Retinal pigment epithelial cell (primary cell): ENCODE measurements around the gene PPP2R3B.

Experiments used
- DNase-seq: peaks from one replicate; pipeline ENCODE4 v3.0.0-alpha.2; 2010; ENCODE audit warnings: low read depth
- H3K4me3 ChIP-seq: 2 replicates; pipeline ENCODE4 v1.5.1; 2011; ENCODE audit warnings: mild to moderate bottlenecking, low read length, control low read depth, moderate library complexity
- TF ChIP-seq, protein P1 (sequence below): conservative IDR thresholded peaks from 2 replicates; pipeline ENCODE4 v1.5.1; 2011; ENCODE audit warnings: low read depth, low read length, control low read depth, inconsistent platforms

The PPP2R3B gene

DNA sequence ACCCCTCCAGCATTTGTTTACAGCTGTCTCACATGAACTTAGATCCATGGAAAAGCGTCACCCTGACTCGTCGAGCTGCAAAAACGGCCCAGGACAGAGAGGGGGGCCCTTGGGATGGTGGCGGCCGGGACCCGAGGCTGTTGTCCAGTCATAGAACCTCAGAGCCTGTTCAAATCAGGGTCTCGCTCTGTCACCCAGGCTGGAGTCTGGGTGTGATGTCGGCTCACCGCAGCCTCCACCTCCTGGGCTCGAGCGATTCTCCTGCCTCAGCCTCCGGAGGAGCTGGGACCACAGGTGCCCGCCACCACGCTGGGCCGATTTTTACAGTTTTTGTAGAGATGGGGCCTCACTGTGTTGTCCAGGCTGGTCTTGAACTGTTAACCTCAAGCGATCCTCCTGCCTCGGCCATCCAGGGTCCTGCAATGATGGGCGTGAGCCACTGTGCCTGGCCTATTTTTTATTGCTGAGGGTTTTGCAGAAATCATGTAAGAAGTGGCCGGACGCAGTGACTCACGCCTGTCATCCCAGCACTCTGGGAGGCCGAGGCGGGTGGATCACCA lies 42.6 kb upstream of the PPP2R3B start:
- TF ChIP-seq, protein P1, sequence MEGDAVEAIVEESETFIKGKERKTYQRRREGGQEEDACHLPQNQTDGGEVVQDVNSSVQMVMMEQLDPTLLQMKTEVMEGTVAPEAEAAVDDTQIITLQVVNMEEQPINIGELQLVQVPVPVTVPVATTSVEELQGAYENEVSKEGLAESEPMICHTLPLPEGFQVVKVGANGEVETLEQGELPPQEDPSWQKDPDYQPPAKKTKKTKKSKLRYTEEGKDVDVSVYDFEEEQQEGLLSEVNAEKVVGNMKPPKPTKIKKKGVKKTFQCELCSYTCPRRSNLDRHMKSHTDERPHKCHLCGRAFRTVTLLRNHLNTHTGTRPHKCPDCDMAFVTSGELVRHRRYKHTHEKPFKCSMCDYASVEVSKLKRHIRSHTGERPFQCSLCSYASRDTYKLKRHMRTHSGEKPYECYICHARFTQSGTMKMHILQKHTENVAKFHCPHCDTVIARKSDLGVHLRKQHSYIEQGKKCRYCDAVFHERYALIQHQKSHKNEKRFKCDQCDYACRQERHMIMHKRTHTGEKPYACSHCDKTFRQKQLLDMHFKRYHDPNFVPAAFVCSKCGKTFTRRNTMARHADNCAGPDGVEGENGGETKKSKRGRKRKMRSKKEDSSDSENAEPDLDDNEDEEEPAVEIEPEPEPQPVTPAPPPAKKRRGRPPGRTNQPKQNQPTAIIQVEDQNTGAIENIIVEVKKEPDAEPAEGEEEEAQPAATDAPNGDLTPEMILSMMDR, result no peak
- H3K4me3 ChIP-seq, result no peak overlapping the region
- DNase-seq, result no peak

- TF ChIP-seq, protein P1, result peak; percentile 34
- H3K4me3 ChIP-seq, result peak overlapping the region; percentile 17
- no peak for DNase-seq
Measured at GRCh38 chrX:427812-428725, 41.4 kb upstream of the PPP2R3B start.

DNA sequence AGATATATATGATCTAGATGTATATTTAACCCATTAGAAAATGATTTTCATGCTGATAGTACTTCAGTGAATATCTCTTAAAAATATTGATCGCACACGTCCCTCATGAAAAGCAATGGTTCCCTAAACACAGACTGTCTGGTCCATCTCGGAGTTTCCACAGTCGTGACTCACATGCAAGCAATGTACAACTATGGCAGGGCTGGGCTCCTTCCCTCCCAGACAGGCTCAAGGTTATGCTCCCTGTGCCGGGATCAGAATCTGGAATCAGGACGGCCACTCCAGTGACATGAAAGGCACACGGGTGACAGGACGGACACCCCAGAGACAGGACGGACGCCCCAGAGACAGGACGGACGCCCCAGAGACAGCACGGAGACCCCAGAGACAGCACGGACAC lies 40.2 kb upstream of the PPP2R3B start:
- DNase-seq, result no peak
- H3K4me3 ChIP-seq, result no peak overlapping the region
- TF ChIP-seq, protein P1, result no peak

DNA sequence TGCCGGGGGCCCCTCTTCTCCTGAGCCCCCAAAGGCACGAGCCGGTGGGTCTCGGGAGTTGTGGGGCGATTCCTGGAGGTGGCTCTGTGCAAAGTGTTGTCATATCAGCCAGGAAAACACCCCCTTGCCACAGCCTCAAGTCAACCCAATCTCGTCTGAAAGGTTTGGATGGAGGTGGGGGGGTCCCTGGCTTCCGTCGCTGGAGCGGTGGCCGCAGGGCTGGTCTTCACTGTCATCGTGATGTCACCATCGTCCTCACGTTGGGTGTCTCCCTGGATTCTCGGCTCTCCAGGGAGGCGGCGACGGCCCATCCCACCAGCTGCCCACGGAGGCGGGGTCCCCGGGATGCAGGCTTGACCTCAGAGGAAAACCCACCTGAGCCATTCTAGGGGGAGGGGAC lies 38.3 kb upstream of the PPP2R3B start:
- no peak overlapping the region for H3K4me3 ChIP-seq

DNA sequence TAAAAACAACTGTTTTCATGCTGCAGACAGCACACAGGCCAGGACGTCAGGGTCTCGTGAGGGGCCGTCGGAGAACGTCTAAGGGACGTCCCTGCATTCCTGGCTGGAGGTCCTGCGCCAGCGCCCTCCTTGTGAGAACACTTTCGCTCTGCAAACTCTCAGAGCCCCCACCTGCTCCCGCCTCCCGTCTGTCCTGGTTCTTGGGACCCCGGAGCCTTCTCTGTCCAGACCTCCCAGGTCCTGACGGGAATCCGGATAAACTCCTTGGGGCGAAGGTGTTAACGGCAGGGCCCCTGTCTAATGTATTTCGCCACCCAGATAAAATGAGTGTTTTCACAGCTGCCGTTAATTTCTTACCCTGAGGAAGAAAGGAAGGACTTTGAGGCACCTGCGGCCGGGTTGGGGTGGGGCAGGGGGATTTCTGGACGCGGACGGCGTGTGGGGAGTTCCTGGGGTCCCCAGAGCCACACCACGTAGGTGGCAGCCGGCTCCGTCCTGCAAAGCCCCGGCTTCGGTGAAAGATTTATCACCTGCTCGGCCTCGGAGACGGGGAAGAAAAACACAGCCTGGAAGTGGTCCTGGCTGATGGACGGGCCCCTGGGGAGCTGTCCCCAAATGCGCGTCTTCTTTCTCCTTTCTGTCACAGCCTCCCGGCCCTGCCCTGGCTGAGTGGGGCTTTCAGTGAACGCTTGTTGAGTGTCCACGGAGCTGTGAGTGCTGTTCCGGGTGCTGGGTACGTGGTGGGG lies 35.1 kb upstream of the PPP2R3B start:
- no peak overlapping the region for H3K4me3 ChIP-seq
- TF ChIP-seq, protein P1, result no peak
- DNase-seq, result no peak

More for the DNA sequence above, 38.3 kb upstream of the PPP2R3B start:
- TF ChIP-seq, protein P1, result no peak
- no peak for DNase-seq

DNA sequence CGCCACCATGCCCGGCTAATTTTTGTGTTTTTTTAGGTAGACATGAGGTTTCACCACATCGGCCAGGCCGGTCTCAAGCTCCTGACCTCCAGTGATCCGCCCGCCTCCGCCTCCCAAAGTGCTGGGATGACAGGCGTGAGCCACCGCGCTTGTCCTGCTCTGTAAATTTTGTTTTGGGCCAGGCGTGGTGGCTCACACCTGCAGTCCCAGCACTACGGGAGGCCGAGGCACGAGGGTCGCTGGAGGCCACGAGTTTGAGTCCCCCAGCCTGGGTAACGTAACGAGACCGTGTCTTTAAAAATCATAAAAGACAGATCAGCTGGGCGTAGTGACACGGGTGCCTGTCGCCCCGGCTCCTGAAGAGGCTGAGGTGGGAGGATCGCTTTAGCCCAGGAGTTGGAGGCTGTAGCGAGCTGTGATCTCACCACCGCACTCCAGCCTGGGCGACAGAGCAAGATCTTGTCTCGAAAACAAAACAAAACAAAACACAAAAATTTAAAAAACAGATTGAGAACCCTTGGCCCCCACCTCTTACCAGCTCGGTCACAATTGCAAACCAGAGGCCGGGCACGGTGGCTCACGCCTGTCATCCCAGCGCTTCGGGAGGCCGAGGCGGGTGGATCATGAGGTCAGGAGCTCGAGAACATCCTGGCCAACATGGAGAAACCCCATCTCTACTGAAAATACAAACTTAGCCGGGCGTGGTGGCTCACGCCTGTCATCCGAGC lies 34.0 kb upstream of the PPP2R3B start:
- TF ChIP-seq, protein P1, result no peak
- no peak overlapping the region for H3K4me3 ChIP-seq
- DNase-seq, result no peak
